GM12878 (cell line): ENCODE results near the gene CYP4V2. TPM values are rescaled to one million over a fixed set of nuclear protein-coding genes. Genes with fewer than 3 reads are reported as not detected.

ENCODE experiments used
- ATAC-seq: fragments of 200-7000 bp; cut with Tn5 transposase; 3 replicates; pipeline ENCODE4 v1.9.1; 2020; ENCODE audit warnings: mild to moderate bottlenecking, moderate library complexity
- BruUV-seq: library from RNA; stranded (reverse); fragments of 400-500 nt; replicated peaks from 2 replicates; lab custom pipeline; 2021; lab: Mats Ljungman, UMichigan
- CTCF ChIA-PET: fragments of 300-600 bp; sonication (Branson Sonifier 250); formaldehyde crosslinking; extraction: SDS; loops from one replicate; lab custom pipeline; 2021; ENCODE audit warnings: inconsistent platforms; lab: Yijun Ruan, JAX
- POLR2A ChIA-PET: fragments of 350-600 bp; formaldehyde crosslinking; extraction: SDS; loops from one replicate; lab custom pipeline; 2021; ENCODE audit warnings: inconsistent platforms; lab: Charles Lee
- RAD21 ChIA-PET: fragments of 300-600 bp; sonication (Branson Sonifier 250); formaldehyde crosslinking; loops from one replicate; lab custom pipeline; 2023; ENCODE audit warnings: antibody characterized with exemption; ENCODE audit not compliant: unreplicated experiment; lab: Charles Lee
- SMC1A ChIA-PET: fragments of 300-600 bp; sonication (Branson Sonifier 250); formaldehyde crosslinking; loops from one replicate; lab custom pipeline; 2023; ENCODE audit not compliant: unreplicated experiment, uncharacterized antibody; lab: Charles Lee
- DNase-seq: peaks from one replicate; pipeline ENCODE4 v3.0.0-alpha.2; 2011; ENCODE audit warnings: low read depth, low spot score
- FAIRE-seq: peaks from 3 replicates; lab custom pipeline; 2011; peaks lifted over from hg19 to GRCh38; lab: Jason Lieb, UNC
- H2AFZ ChIP-seq: 2 replicates; pipeline ENCODE4 v1.6.0; 2011; ENCODE audit warnings: low read depth, low read length, control low read depth; ENCODE audit not compliant: control insufficient read depth
- H3K27ac ChIP-seq: 2 replicates; pipeline ENCODE4 v1.5.1; 2011; ENCODE audit warnings: control low read depth; ENCODE audit not compliant: control insufficient read depth, insufficient read depth
- H3K27me3 ChIP-seq, 2 experiments: replicated peaks in 1 of 2; 2 replicates each; pipeline versions ENCODE4 v1.6.0 to v1.6.1; 2011; ENCODE audit warnings: low read length in 1 of 2; ENCODE audit not compliant: control insufficient read depth in 2 of 2, insufficient read depth in 2 of 2
- H3K36me3 ChIP-seq, 2 experiments: 2 replicates each; pipeline ENCODE4 v1.5.1; 2011; ENCODE audit warnings: low read length in 1 of 2; ENCODE audit not compliant: control insufficient read depth in 2 of 2, insufficient read depth in 2 of 2
- H3K4me1 ChIP-seq: 2 replicates; pipeline ENCODE4 v1.6.1; 2011; ENCODE audit warnings: mild to moderate bottlenecking, low read length, moderate library complexity, mixed read lengths; ENCODE audit not compliant: control insufficient read depth, insufficient read depth
- H3K4me2 ChIP-seq: 2 replicates; pipeline ENCODE4 v1.6.0; 2011; ENCODE audit warnings: control low read depth; ENCODE audit not compliant: control insufficient read depth, insufficient read depth
- H3K4me3 ChIP-seq: fragments of 200-600 bp; sonication (generic); 2 replicates; pipeline ENCODE4 v1.5.1; 2016
- H3K79me2 ChIP-seq: 2 replicates; pipeline ENCODE4 v1.6.0; 2011; ENCODE audit warnings: low read length; ENCODE audit not compliant: control insufficient read depth, insufficient read depth
- H3K9ac ChIP-seq: 2 replicates; pipeline ENCODE4 v1.8.0; 2011; ENCODE audit warnings: low read length, control low read depth, mixed read lengths; ENCODE audit not compliant: control insufficient read depth, insufficient read depth
- H3K9me3 ChIP-seq: replicated peaks from 3 replicates; pipeline ENCODE4 v1.5.1; 2011; ENCODE audit warnings: mild to moderate bottlenecking, low read length; ENCODE audit not compliant: control insufficient read depth, insufficient read depth
- H4K20me1 ChIP-seq: 2 replicates; pipeline ENCODE4 v1.6.0; 2011; ENCODE audit not compliant: control insufficient read depth, insufficient read depth
- CUX1 ChIP-seq: IDR thresholded peaks from 2 replicates; pipeline ENCODE4 v1.6.1; 2012; ENCODE audit warnings: improper control_type of control experiment, low read depth, low read length; ENCODE audit not compliant: insufficient replicate concordance
- DPF2 ChIP-seq: fragments of 450-650 bp; IDR thresholded peaks from 2 replicates; pipeline ENCODE4 v1.6.1; 2017; ENCODE audit warnings: mild to moderate bottlenecking
- NBN ChIP-seq: fragments of 450-650 bp; IDR thresholded peaks from 2 replicates; pipeline ENCODE4 v1.6.1; 2016
- SIX5 ChIP-seq: IDR thresholded peaks from 2 replicates; pipeline ENCODE4 v1.6.1; 2011; ENCODE audit warnings: mild to moderate bottlenecking, low read depth, low read length, moderate library complexity; ENCODE audit not compliant: severe bottlenecking
- SKIL ChIP-seq: fragments of 450-650 bp; IDR thresholded peaks from 2 replicates; pipeline ENCODE4 v1.6.1; 2017; ENCODE audit warnings: mild to moderate bottlenecking, low read depth, inconsistent platforms; ENCODE audit not compliant: poor library complexity, severe bottlenecking
- SREBF1 ChIP-seq: IDR thresholded peaks from 2 replicates; pipeline ENCODE4 v1.6.1; 2012; ENCODE audit warnings: mild to moderate bottlenecking, low read length
- TCF12 ChIP-seq: IDR thresholded peaks from 2 replicates; pipeline ENCODE4 v1.6.1; 2011; ENCODE audit warnings: low read depth, mild to moderate bottlenecking, low read length
- TCF3 ChIP-seq: IDR thresholded peaks from 2 replicates; pipeline ENCODE4 v1.6.1; 2012; ENCODE audit warnings: low read depth, mild to moderate bottlenecking, low read length, borderline replicate concordance; ENCODE audit not compliant: insufficient read depth
- WRNIP1 ChIP-seq: IDR thresholded peaks from 2 replicates; pipeline ENCODE4 v1.6.1; 2011; ENCODE audit warnings: low read depth, low read length, improper control_type of control experiment, borderline replicate concordance
- ZBTB33 ChIP-seq: fragments of 450-650 bp; IDR thresholded peaks from 2 replicates; pipeline ENCODE4 v1.6.1; 2017; ENCODE audit warnings: mild to moderate bottlenecking
- ZNF24 ChIP-seq: fragments of 450-650 bp; IDR thresholded peaks from 2 replicates; pipeline ENCODE4 v1.6.1; 2017; ENCODE audit warnings: antibody characterized with exemption, mild to moderate bottlenecking
- ZNF274 ChIP-seq: IDR thresholded peaks from one replicate; pipeline ENCODE4 v1.8.0; 2011; ENCODE audit not compliant: insufficient read length, insufficient read depth
- ZNF384 ChIP-seq: IDR thresholded peaks from 2 replicates; pipeline ENCODE4 v1.6.1; 2012; ENCODE audit warnings: low read depth, mild to moderate bottlenecking, low read length, improper control_type of control experiment, borderline replicate concordance
- WGBS: methylation state at CpG from one replicate; pipeline ENCODE4 v1.1.6; 2016; ENCODE audit warnings: low lambda C conversion rate; ENCODE audit not compliant: insufficient replicate concordance, insufficient coverage; ENCODE audit errors: missing lambda C conversion rate; 5-methylcytosine and 5-hydroxymethylcytosine counted together
- in situ Hi-C: fragments of 300-500 bp; cut with MboI; formaldehyde crosslinking; loops from 9 replicates; pipeline ENCODE4 v1.14.3; 2018; ENCODE audit warnings: mixed read lengths
- intact Hi-C: fragments of 100-400 bp; cut with micrococcal nuclease; formaldehyde crosslinking; loops from one replicate; pipeline ENCODE4 v1.14.2; 2022; ENCODE audit not compliant: unreplicated experiment
- polyA plus RNA-seq, 11 experiments: library from polyadenylated mRNA; depleted of rRNA in 4 of 11; unstranded in 6 of 11; stranded (reverse) in 5 of 11; fragments of >200 nt; fragmentation: Nextera tagmentation in 4 of 11; fragmentation: Illumina TruSeq in 1 of 11; extraction: Ambion mirVana in 4 of 11; extraction: Trizol in 1 of 11; gene quantifications; 1 replicate in 1 of 11; 2 replicates in 10 of 11; pipeline versions ENCODE4 v1.2.1 to v1.2.3, GENCODE V29; 2011 to 2016; ENCODE audit warnings: inconsistent platforms in 2 of 11, missing spikeins in 2 of 11, low read depth in 1 of 11
- total RNA-seq, 4 experiments: library from RNA; depleted of rRNA in 3 of 4; stranded (reverse); fragments of >200 nt in 3 of 4; fragmentation: Illumina TruSeq in 1 of 4; extraction: Trizol in 1 of 4; gene quantifications; 2 replicates each; pipeline versions ENCODE4 v1.2.1 to v1.2.3, GENCODE V29; 2013 to 2021

Gene CYP4V2
- total and polyA plus RNA-seq, 10 of the 15 experiments (the other 5 are each of a cell fraction or from before 2014, with no cell fraction given): 1.2 to 8.2 (median 6.8) TPM

GRCh38 chr4:186221624-186222023 is 30.3 kb downstream of the CYP4V2 start:
- H3K27ac ChIP-seq: no peak overlapping the region

More at GRCh38 chr4:186221624-186222023, 30.3 kb downstream of the CYP4V2 start:
- POLR2A ChIA-PET: no interaction called here
- ATAC-seq: no peak
- intact Hi-C loops (no loop called here), in situ Hi-C loops (no loop called here)
- H3K4me2 ChIP-seq: no peak overlapping the region
- TF ChIP-seq NBN (no peak), WRNIP1 (no peak), ZNF274 (no peak), SREBF1 (no peak), ZBTB33 (no peak), SIX5 (no peak), TCF12 (no peak), SKIL (no peak), ZNF384 (no peak), DPF2 (no peak), CUX1 (no peak), TCF3 (no peak), ZNF24 (no peak)
- H3K79me2 ChIP-seq: no peaks in the 10 kb centered on the region
- no peak overlapping the region for H3K9ac ChIP-seq
- H3K27me3 ChIP-seq: no peaks in the 10 kb centered on the region
- SMC1A ChIA-PET: no interaction called here
- CTCF ChIA-PET: no interaction called here
- no peaks in the 10 kb centered on the region for H4K20me1 ChIP-seq
- no peak for FAIRE-seq
- H3K4me1 ChIP-seq: no peaks in the 10 kb centered on the region
- RAD21 ChIA-PET: no interaction called here
- 82% methylated on average over 1 of the region's 1 CpG for WGBS
- no peaks in the 10 kb centered on the region for H3K9me3 ChIP-seq
- no peak overlapping the region for H2AFZ ChIP-seq
- DNase-seq: no peak
- BruUV-seq: no TSS peak
- H3K36me3 ChIP-seq: no peaks in the 10 kb centered on the region
- no peak overlapping the region for H3K4me3 ChIP-seq
